GM21526 (cell line): Measurements from ENCODE around the gene MTCH2.
A peak's percentile ranks its signal among the peaks of the same experiment; 100 is the strongest.

Experiments used
- ATAC-seq: cut with Tn5 transposase; IDR thresholded peaks from one replicate; pipeline ENCODE4 v1.9.1; 2021; ENCODE audit warnings: moderate library complexity; ENCODE audit not compliant: unreplicated experiment, low FRiP score

The MTCH2 gene

DNA sequence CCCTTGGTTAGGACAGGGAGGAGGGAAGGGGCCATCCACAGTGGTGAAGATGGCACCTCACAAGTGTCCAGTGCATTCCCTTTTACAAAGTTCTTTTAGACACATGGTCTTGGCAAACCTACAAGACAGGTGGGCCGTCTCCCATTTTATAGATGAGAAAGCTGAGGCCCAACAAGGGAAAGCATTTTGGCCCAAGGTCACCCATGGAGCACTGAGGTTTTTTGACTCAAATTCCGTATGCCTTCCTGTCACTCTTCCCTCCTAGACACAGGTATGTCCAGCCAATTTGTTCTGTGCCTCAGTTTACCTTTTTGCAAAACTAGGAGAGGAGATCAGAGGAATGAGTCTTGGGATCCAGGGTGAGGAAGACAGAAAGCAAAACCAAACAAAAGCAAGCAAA, 49.4 kb downstream of the MTCH2 start:
- no peak for ATAC-seq

DNA sequence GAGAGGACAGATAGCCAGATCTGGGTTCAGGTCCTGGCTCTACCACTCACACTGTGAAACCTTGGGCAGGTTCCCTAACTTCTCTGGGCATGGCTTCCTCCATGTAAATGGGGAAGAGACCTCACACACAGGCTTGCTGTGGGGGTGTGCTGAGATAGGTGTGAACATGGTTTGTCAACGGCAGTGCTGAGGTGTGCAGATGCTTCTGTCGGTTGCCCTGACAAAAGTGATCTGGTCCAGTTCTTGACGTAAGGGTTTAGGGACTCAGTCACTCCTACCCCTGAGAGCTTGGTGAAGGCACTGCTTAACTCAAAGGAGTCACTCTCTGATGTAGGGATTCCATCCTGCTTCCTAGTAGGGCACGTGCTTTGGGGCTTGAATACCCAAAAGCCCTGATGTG, 50.1 kb downstream of the MTCH2 start:
- no peak for ATAC-seq

DNA sequence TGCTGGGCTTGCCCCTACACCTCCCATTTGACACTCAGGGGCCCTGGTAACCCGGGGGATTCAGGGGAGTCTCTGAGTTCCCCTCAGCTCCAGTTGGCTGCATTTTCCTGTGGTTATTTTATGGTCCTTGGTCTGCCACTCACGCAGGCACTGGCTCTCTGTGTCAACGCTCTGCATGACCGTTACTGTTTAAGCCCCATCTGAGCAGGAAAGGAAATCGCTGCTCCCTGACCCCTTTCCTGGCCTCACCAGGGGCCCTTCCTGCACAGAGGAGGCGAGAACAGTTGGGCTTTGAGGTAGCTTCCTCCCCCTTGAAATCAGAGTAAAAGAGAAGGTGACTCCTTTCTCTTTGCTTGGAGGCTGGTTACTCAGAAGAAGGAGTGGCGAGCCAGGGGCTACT, 50.6 kb downstream of the MTCH2 start:
- ATAC-seq: no peak

DNA sequence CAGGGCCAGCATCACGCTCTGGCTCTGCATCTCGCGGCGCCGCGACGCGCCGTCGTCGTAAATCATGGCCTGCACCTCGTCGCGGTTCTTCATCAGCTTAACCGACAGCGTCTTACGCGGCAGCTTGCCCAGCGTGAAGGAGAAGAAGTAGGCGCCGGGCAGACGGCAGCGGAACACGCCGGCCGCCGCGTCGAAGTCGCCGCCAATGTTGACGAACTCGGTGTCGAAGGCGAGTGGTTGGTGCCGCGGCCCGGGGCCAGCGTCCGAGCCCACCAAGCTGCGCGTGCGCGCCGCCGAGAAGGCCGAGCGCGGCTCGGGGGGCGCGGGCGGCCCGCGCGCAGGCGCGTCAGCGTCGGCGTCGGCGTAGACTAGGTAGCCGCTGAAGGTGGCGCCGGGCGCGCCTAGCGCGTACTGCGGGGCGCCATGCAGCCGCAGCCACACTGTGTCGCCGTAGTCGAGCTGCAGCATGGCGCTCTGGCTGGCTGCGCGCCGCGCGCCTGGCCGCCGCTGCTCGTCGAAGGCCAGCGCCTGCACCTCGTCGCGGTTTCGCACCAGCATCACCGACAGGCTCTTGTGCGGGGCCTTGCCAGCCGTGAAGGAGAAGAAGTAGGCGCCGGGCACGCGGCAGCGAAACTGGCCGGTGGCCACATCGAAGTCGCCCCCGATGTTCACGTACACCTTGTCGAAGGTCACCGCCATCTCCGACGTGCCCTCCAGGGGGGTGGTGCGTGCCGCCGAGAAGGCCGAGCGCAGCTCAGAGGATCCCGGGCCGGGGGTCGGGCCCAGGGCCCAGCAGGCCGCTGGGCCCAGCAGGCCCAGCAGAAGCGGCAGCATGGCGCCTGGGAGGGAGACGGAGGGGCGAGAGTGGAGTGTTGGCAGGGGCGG, 52.1 kb downstream of the MTCH2 start:
- ATAC-seq: no peak

DNA sequence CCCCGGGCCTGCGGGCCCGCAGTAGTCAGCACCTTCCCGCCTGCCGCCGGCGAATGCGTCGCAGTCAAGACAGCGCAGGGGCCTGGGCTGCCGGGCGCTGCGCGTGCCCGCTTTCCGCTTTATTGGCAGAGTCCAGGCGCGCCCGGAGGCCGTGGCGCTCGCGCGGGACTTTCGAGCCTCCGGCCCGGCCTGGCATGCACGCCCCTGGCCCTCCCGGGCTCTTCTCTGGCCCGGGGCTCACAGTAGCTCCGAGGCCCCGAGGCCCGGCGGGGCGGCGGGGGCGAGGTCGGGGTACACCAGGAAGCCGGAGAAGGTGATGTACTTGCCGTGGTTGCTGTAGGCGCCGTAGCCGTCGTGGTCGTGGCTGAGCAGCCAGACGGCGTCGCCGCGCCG, 52.8 kb downstream of the MTCH2 start:
- ATAC-seq: no peak

DNA sequence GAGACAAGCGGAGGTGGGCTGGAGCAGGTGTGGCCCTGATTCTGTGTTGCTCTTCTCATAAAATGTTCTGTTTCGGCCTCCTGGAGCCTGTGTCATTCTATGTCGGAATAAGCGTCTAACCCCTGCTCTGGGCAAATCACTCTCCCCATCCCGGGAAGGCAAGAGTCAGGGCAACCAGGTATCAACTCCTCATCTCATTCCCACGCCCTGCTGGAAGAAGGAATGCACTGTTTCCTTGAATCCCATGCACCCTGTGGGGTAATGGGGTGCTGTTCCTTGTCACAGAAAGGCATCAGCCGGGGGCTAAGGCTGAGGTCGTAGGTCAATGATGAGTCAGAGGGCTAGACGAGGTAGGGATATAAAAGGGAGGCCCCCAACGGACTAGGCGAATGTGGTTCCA, 53.2 kb downstream of the MTCH2 start:
- no peak for ATAC-seq

DNA sequence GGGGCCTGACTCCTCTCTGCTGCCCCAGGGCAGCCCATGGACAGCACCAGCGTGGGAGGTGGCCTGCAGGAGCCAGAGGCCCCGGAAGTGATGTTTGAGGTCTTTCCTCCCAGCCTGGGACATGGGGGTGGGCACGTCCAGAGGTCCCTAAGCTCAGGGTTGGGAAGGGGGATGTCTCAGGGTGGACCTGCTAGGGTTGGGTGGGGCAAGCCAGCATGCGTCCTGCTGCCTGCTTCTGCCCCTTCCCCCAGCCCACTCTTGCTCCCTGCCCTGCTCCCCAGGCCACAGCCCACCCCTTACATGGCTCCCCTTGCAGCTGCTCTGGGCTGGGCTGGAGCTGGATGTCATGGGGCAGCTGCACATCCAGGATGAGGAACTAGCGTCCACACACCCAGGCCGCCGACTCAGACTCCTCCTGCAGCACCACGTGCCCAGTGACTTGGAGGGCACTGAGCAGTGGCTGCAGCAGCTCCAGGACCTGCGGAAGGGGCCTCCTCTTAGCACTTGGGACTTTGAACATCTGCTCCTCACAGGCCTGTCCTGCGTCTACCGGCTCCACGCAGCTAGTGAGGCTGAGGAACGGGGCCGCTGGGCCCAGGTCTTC, 54.5 kb downstream of the MTCH2 start:
- ATAC-seq: no peak

DNA sequence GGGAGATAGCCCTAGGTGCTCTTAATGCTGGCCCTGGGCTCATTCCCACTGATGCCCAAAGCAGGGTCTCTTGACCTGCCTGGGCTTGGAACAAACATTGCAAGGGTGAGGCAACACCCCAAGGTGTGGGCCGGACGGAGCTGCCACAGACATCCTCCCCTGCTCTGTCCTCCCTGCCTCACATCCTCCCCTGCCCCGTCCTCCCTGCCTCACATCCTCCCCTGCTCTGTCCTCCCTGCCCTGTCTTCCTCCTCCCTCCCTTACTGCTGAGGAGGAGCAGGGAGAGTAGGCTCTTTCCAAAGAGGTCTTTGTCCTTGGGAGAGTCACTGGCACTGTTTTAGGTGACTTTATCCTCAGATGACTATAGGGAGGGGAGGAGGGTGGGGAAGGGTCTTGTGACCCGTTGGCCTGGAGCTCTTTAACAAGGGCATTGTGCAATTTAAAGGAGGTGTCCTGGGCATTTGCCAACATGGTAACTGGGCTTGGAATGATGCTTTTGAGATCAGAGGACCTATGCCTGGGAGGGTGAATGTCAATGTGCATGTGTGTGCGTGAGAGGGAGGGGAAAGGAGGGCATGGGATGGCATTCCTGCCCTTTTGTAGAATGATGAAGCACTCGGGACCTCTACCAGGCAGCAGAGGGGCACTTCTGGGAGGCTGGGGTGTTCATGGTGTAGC, 55.2 kb downstream of the MTCH2 start:
- ATAC-seq: no peak

DNA sequence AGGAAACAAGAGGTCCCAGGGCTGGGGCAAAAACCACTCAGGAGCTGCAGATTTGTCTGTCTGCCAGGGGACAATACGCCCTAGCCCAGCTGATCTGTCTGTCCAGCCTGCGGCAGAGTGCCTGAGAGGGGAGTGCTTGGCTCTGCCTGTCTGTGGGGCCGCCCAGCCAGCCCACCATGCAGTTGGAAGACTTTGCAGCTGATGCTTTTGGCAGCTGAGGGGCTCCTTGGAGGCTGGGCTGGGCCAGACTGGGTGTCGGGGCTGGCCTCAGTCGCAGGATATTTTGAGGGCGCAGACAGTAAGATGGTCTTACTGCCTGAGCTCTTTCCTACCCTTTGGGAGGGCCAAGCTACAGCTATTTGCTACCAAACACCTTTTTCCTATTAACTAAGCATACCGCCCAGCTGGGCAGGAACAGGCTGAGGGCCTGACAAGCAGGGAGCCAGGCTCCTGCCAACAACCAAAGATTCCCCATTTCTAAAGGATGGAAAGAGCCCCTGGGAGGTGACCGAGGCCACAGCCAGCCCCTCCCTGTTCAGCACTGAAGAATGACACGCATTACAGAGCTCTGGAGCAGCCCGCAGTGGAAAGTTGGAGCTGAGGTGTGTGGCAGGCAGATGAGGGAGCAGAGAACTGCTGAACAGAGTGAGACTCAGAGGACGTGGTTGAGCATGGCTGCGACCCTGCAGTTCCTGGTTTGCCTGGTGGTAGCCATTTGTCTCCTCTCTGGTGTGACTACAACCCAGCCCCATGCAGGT, 56.1 kb downstream of the MTCH2 start, which contains the start of gene FAM180B:
TSS of gene FAM180B (plus strand) at position 581 of the 758 bp plus-strand sequence. CDS start at position 672, 91 bp downstream.
- no peak for ATAC-seq

DNA sequence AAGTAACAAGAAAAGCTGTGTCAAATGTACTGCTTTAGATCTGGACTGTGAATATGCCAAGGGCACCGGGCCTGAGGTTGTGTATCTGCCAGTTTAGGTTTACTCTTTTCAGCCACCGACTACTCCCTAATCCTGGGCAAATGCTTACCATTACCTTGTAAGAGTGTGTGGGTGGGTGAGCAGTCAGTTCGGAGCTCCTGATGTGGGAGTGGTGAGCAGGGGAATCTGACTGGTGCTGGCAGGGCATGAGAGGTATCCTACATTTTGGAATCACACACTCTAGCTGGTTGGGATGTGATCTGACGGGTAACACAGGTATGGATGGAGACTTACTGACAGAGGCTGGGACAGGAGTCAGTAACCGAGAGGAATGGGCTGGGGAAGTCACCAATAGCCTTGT, 58.5 kb downstream of the MTCH2 start:
- no peak for ATAC-seq

DNA sequence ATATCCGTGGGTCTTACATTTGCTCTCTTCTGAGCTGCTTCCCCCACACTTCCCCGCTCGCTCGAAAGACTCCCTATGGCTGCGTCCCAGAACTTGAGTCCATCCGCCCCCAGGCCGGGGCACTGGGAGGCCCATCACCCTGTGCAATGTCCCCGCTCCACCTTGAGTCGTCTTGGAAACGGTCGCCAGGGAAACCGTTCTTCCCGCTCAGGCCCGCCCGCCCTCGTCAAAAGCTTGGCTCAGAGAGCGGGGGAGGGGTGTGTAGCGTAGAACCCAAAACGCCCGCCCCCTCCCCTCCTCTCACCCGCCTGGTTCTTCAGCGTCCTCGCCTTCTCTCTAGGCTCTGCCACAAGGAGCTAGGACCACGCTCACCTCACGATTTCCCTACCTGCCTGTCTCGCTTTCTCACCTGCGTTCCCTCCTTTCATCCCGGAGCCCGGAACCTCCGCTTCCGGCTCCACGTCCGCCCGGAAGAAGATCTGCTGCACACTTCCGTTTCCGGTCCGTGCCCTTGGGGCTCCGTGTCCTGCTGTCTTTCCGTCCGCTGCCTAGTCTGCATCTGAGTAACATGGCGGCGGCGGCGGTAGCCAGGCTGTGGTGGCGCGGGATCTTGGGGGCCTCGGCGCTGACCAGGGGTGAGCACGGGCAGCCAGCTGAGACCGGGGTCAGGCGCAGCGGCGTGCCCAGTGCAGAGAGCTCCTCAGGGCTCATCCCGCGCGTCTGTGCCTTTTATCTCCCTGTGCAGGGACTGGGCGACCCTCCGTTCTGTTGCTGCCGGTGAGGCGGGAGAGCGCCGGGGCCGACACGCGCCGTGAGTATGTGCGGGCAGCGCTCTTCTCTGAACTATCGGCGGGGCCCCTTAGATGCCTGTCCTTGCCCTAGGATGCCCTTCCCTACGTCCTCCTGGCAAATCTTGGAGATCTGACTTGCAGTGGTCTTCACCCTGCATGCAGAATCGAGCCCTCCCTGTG, 63.5 kb downstream of the MTCH2 start, which contains the start of the genes KBTBD4 and NDUFS3:
TSS of gene KBTBD4 (minus strand) at position 447 of the 971 bp plus-strand sequence. CDS start at position 428, 19 bp downstream.
TSS of gene NDUFS3 (plus strand) at position 551 of the 971 bp plus-strand sequence. CDS start at position 569, 18 bp downstream.
- ATAC-seq: peak; percentile 84

DNA sequence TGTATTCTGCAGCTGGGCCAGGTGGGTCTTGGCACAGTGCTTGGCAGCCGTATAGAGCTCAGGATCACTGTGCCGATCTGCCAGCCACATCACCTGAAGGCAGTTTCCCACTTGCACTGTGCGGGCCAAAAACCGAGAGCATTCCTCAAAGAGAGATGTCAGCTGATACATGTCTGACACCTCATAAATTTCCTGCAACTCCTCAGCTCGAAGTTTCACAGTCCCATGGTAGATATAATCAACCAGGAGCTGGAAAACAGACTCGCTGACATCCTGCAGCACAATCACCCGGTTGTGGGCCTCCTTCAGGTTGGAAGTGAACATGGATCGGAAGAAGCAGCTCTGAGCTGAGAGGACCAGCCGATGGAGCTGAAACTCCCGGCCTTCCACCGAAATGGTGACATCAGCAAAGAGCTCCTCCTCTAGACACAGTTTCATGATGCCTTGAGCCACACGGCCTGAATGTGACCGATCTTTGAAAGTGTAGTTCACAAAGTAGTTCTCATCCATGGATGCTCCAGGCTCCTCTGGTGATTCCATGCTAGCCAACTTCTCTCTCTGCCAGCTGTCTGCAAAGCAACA, 64.8 kb downstream of the MTCH2 start:
- ATAC-seq: no peak

DNA sequence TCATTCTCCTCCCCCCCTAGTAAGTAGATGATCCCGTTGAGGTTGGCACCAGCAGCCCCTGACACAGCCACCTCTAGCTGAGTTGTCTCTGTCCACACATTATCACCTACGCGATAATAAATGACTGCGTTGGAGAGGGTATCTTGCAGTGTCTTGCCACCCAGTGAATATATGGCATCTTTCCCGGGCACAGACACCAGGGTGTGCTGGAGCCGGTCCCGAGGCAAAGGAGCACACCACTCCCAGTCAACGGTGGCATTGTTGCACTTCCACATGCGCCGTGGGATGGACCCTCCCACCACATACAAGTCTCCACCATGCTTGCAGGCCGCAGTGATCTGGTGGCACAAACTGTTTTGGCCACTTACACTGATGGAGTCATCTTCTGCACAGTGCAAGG, 69.0 kb downstream of the MTCH2 start:
- ATAC-seq: no peak

DNA sequence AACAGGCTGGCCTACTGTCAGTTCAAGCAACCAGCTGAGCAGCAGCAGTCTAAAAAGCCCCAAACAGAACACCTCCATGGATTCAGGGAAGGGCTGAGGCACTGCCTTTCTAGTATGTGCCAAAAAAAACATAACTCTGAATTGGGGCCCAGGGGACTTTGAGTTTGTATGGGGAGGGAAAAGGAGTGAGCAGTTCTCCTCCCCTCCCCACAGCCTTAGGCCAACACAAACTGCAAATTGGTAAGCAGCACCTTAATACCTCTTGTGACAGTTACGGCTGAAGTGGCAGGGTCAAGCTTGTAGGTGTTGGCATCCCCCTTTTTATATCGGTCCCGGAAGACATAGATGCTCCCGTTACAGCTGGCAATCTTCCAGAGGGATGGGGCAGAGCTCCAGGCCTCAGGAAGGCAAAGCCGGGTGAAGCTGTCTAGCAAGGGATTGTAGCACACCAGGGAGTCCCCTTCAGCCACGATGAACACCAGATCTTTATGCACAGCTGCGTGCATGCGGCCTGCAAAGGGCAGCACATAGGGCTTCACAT, 69.6 kb downstream of the MTCH2 start:
- ATAC-seq: no peak

DNA sequence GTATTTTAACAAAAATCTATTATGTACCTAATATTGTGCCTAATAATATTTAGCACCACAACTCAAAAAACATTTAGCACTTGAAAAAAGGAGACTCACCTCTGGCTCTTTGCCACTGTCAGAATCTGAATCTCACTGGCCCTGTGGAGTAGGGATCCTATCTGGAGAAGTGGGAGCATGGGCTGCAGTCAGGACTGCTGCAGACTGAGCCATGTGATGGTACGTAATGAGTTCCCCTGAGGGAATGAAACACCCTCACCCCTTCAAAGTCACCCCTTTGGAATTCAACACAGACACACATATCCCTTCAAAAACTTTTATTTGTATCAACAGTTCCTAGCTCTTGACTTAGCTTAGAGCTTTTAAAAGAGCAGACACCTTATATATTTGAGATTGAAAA, 70.5 kb downstream of the MTCH2 start:
- ATAC-seq: no peak

DNA sequence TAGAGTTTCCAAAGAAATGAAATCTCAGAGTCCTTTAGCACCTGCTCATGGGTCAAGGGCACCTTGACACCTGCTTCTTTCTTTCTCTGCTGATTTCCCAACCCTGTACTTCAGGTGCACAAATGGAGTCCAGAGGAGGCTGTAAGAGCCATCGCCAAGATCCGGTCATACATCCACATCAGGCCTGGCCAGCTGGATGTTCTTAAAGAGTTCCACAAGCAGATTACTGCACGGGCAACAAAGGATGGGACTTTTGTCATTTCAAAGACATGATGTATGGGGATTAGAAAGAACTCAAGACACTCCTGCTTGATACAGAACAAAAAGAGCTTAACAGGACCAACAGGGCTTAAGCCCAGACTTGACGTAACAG, 71.0 kb downstream of the MTCH2 start:
- no peak for ATAC-seq

DNA sequence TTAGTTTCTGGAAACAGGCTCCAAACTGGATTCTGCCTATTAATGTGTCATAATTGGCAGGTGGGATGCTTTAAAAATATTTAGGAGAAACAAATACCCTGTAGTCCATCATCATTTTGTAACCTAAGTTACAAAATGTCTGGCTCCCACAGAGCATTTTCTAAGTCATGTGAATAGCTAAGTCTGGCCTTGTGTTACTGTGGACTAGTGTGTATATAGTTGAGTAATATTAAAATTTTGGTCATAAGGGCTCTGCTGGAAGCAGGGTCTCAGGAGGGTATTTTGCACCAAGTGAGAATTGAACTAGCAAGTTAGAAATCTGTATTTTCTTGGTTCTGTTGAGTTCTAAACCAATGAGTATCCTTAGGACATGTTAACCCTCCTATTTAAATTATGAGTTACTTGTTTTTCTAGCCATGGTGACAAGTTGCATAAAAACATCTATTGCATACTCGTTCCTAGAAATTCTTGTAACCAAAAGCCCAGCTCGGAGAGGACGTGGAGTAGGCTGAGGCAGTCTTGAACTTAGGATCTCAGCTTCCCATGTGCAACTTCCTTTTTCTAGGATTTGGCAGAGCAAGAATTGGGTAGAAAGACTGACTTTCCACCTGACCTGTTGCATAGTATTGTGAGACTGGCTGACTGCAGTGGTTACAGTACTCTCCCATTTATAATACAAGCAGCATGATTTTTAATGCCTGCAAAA, 71.6 kb downstream of the MTCH2 start:
- ATAC-seq: no peak

DNA sequence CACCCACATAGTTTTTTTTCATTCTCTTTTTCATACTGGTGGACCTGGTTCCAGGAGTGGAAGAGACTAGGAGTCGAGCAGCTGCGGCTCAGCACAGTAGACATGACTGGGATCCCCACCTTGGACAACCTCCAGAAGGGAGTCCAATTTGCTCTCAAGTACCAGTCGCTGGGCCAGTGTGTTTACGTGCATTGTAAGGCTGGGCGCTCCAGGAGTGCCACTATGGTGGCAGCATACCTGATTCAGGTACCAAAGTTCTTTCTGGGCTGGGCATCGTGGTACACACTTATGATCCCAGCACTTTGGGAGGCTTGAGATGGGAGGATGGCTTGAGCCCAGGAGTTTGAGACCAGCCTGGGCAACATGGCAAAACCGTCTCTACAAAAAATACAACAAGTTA, 72.7 kb downstream of the MTCH2 start:
- ATAC-seq: no peak
